ENCODE results near the gene DDX25.

DDX25 gene

GRCh38 chr11:125931116-125931515 lies 26.8 kb downstream of the DDX25 start:
- DNase-seq (ENCODE audit: low read depth): no peak
- H3K4me3 ChIP-seq (ENCODE audit: low read depth, low read length): no peak overlapping the region
- TF ChIP-seq, protein P1, sequence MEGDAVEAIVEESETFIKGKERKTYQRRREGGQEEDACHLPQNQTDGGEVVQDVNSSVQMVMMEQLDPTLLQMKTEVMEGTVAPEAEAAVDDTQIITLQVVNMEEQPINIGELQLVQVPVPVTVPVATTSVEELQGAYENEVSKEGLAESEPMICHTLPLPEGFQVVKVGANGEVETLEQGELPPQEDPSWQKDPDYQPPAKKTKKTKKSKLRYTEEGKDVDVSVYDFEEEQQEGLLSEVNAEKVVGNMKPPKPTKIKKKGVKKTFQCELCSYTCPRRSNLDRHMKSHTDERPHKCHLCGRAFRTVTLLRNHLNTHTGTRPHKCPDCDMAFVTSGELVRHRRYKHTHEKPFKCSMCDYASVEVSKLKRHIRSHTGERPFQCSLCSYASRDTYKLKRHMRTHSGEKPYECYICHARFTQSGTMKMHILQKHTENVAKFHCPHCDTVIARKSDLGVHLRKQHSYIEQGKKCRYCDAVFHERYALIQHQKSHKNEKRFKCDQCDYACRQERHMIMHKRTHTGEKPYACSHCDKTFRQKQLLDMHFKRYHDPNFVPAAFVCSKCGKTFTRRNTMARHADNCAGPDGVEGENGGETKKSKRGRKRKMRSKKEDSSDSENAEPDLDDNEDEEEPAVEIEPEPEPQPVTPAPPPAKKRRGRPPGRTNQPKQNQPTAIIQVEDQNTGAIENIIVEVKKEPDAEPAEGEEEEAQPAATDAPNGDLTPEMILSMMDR (IDR thresholded peaks at IDR 0.05; ENCODE audit: low read depth, low read length): no peak
- TF ChIP-seq MAX (IDR thresholded peaks at IDR 0.05; ENCODE audit: low read depth, low read length) (no peak), POLR2A (IDR thresholded peaks at IDR 0.05; ENCODE audit: extremely low read depth, insufficient read length) (no peak), MYC (IDR thresholded peaks at IDR 0.05; ENCODE audit: low read depth, low read length) (no peak)

DNA sequence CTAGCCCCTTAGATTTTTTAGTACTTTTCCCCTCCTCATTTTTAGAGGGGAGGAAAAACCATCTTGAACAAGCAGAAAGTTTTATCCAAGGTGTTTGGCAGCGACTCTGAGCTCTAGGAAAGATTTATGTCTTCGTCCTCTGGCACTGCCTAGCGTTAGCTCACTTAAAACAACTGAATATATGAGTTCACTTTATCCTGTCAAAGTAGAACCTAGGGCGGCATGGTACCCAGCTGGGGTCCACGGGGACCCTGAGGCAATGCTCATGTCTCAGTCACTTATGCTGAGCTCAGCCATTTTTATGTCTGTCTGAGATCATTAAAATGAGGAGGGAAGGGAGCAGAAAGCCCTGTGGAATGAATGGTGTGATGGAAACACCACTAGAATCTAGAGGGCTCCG lies 27.4 kb downstream of the DDX25 start:
- H3K4me3 ChIP-seq (ENCODE audit: low read depth, low read length): no peak overlapping the region
- TF ChIP-seq, protein P1 (IDR thresholded peaks at IDR 0.05; ENCODE audit: low read depth, low read length): no peak
- TF ChIP-seq MAX (IDR thresholded peaks at IDR 0.05; ENCODE audit: low read depth, low read length): no peak
- TF ChIP-seq MYC (IDR thresholded peaks at IDR 0.05; ENCODE audit: low read depth, low read length): no peak
- no peak for TF ChIP-seq POLR2A (IDR thresholded peaks at IDR 0.05; ENCODE audit: extremely low read depth, insufficient read length)
- no peak for DNase-seq (ENCODE audit: low read depth)

DNA sequence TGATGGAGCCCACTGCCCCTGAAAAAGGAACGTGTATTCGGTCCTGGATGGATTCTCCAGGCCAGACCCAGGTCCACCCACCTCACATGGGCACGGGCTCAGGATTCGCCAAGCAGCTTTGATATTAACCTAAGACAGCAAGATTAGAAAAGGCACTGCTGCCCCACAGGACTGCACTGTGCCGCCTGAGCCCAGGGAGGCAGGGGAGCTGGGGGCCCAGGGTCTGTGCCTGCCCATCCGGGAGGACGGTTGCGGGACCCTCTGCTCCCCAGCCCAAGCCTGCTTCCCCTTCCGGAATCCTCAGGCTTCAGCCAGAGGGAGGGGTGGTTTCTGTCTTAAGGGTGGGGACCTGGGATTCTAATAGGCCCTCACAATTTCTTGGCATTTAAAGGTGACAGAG lies 28.0 kb downstream of the DDX25 start:
- TF ChIP-seq MYC (IDR thresholded peaks at IDR 0.05; ENCODE audit: low read depth, low read length) (no peak), MAX (IDR thresholded peaks at IDR 0.05; ENCODE audit: low read depth, low read length) (no peak), POLR2A (IDR thresholded peaks at IDR 0.05; ENCODE audit: extremely low read depth, insufficient read length) (no peak)
- TF ChIP-seq, protein P1 (IDR thresholded peaks at IDR 0.05; ENCODE audit: low read depth, low read length): no peak
- no peak overlapping the region for H3K4me3 ChIP-seq (ENCODE audit: low read depth, low read length)
- DNase-seq (ENCODE audit: low read depth): no peak

GRCh38 chr11:125933030-125933813 lies 28.9 kb downstream of the DDX25 start:
- no peak overlapping the region for H3K4me3 ChIP-seq (ENCODE audit: low read depth, low read length)
- DNase-seq (ENCODE audit: low read depth): no peak
- TF ChIP-seq POLR2A (IDR thresholded peaks at IDR 0.05; ENCODE audit: extremely low read depth, insufficient read length): no peak
- no peak for TF ChIP-seq MYC (IDR thresholded peaks at IDR 0.05; ENCODE audit: low read depth, low read length)
- no peak for TF ChIP-seq MAX (IDR thresholded peaks at IDR 0.05; ENCODE audit: low read depth, low read length)
- TF ChIP-seq, protein P1 (IDR thresholded peaks at IDR 0.05; ENCODE audit: low read depth, low read length): no peak

- no peak for DNase-seq (ENCODE audit: low read depth)
- no peak for TF ChIP-seq MYC (IDR thresholded peaks at IDR 0.05; ENCODE audit: low read depth, low read length)
- TF ChIP-seq, protein P1 (IDR thresholded peaks at IDR 0.05; ENCODE audit: low read depth, low read length): no peak
- TF ChIP-seq MAX (IDR thresholded peaks at IDR 0.05; ENCODE audit: low read depth, low read length): no peak
- no peak for TF ChIP-seq POLR2A (IDR thresholded peaks at IDR 0.05; ENCODE audit: extremely low read depth, insufficient read length)
- H3K4me3 ChIP-seq (ENCODE audit: low read depth, low read length): no peak overlapping the region
Observed at GRCh38 chr11:125934473-125934872, 30.2 kb downstream of the DDX25 start.

Measured in NB4 (cell line).